HG02885 (cell line): ENCODE measurements around the gene MAPKAPK2.
"Not testable (repeated sequence)": the region's sequence is repeated elsewhere in the genome, so short reads cannot be mapped to it uniquely, and the experiment has no call there.

Experiments
- ATAC-seq: cut with Tn5 transposase; IDR thresholded peaks from one replicate; pipeline ENCODE4 v1.9.1; 2021; ENCODE audit warnings: mild to moderate bottlenecking; ENCODE audit not compliant: unreplicated experiment, poor library complexity

MAPKAPK2 gene

GRCh38 chr1:206736878-206737728 lies 52.4 kb downstream of the MAPKAPK2 start:
- no peak for ATAC-seq

GRCh38 chr1:206737729-206738201 lies 53.1 kb downstream of the MAPKAPK2 start:
- ATAC-seq, result no peak

- no peak for ATAC-seq
Observed at GRCh38 chr1:206738370-206739366, 54.0 kb downstream of the MAPKAPK2 start.

GRCh38 chr1:206739411-206740076 lies 54.8 kb downstream of the MAPKAPK2 start:
- peak; percentile 88 for ATAC-seq

- no peak for ATAC-seq
Observed at GRCh38 chr1:206741142-206741701, 56.5 kb downstream of the MAPKAPK2 start.

- no peak for ATAC-seq
Observed at GRCh38 chr1:206742719-206743383, 58.1 kb downstream of the MAPKAPK2 start.

- ATAC-seq, result no peak
Observed at GRCh38 chr1:206744683-206745082, 60.0 kb downstream of the MAPKAPK2 start.

GRCh38 chr1:206745301-206745700 lies 60.6 kb downstream of the MAPKAPK2 start:
- ATAC-seq, result no peak

GRCh38 chr1:206748348-206749030 lies 63.8 kb downstream of the MAPKAPK2 start:
- no peak for ATAC-seq

GRCh38 chr1:206751891-206752290 lies 67.2 kb downstream of the MAPKAPK2 start:
- no peak for ATAC-seq

- ATAC-seq, result no peak
Observed at GRCh38 chr1:206752481-206752880, 67.8 kb downstream of the MAPKAPK2 start.

- no peak for ATAC-seq
Observed at GRCh38 chr1:206753141-206753540, 68.4 kb downstream of the MAPKAPK2 start.

- no peak for ATAC-seq
Observed at GRCh38 chr1:206754011-206754410, 69.3 kb downstream of the MAPKAPK2 start.

GRCh38 chr1:206757524-206758266 lies 73.0 kb downstream of the MAPKAPK2 start:
- no peak for ATAC-seq

GRCh38 chr1:206760590-206760989 lies 75.9 kb downstream of the MAPKAPK2 start:
- no peak for ATAC-seq

- no peak for ATAC-seq
Observed at GRCh38 chr1:206761159-206761768, 76.6 kb downstream of the MAPKAPK2 start.

- ATAC-seq, result not testable (repeated sequence)
Observed at GRCh38 chr1:206762741-206763364, 78.1 kb downstream of the MAPKAPK2 start.
